ENCODE results near the gene GALNT9. TPM values are rescaled to one million over a fixed set of nuclear protein-coding genes. Genes with fewer than 3 reads are reported as not detected.
A peak's percentile ranks its signal among the peaks of the same experiment; 100 is the strongest.

Gene GALNT9
- total and polyA plus RNA-seq, 8 donors: 0.15 to 3.1 (median 0.19) TPM; not detected in 5

GRCh38 chr12:132191715-132192553, 137.5 kb downstream of the GALNT9 start:
- DNase-seq: peak in 1 of 2 donors; percentile 37
- intact Hi-C loops (cut with DNase I; ENCODE audit: low total_unique reads): no loop called here
- TF ChIP-seq CTCF (IDR thresholded peaks at IDR 0.05) (no peak), EP300 (IDR thresholded peaks at IDR 0.05) (no peak), POLR2AphosphoS5 (IDR thresholded peaks at IDR 0.05) (no peak), POLR2A (IDR thresholded peaks at IDR 0.05) (no peak)
- WGBS, 5 donors: 67 to 77% (median 75%) methylated on average over 10 to 31 of the region's 31 CpGs
- Histone ChIP-seq H3K36me3 (no peaks in the 10 kb centered on the region), H3K27ac (no peak overlapping the region), H3K4me1 (peaks cover 17 to 29% (median 26%) of the 10 kb centered on the region in 4 donors), H3K4me3 (no peak overlapping the region), H3K27me3 (peaks cover 0 to 14% (median 0%) of the 10 kb centered on the region in 3 donors), H3K9me3 (peaks cover 0 to 25% (median 20%) of the 10 kb centered on the region in 4 donors)

- H3K9me3 ChIP-seq: peaks cover 0 to 33% (median 29%) of the 10 kb centered on the region in 4 donors
- H3K36me3 ChIP-seq: no peaks in the 10 kb centered on the region
- DNase-seq: no peak
- peak overlapping the region in 1 of 5 donors; percentile 87 for H3K27ac ChIP-seq
- WGBS, 5 donors: 77 to 90% (median 86%) methylated on average over 29 to 30 of the region's 30 CpGs
- TF ChIP-seq POLR2AphosphoS5 (IDR thresholded peaks at IDR 0.05) (no peak), CTCF (IDR thresholded peaks at IDR 0.05) (no peak), POLR2A (IDR thresholded peaks at IDR 0.05) (no peak), EP300 (IDR thresholded peaks at IDR 0.05) (no peak)
- peaks cover 17 to 38% (median 26%) of the 10 kb centered on the region in 4 donors for H3K4me1 ChIP-seq
- H3K27me3 ChIP-seq: peaks cover 0 to 14% (median 0%) of the 10 kb centered on the region in 3 donors
- intact Hi-C loops (cut with DNase I; ENCODE audit: low total_unique reads): no loop called here
- H3K4me3 ChIP-seq: peak overlapping the region in 1 of 4 donors; percentile 53
Observed at GRCh38 chr12:132190834-132191500, 138.4 kb downstream of the GALNT9 start.

- Histone ChIP-seq H3K4me1 (peaks cover 17 to 38% (median 26%) of the 10 kb centered on the region in 4 donors), H3K27me3 (peaks cover 0 to 14% (median 0%) of the 10 kb centered on the region in 3 donors), H3K4me3 (peak overlapping the region; percentile 49 to 64 (median 55)), H3K9me3 (peaks cover 0 to 41% (median 33%) of the 10 kb centered on the region in 4 donors), H3K36me3 (no peaks in the 10 kb centered on the region), H3K27ac (peak overlapping the region; percentile 47 to 87 (median 78))
- DNase-seq: no peak
- no peak for TF ChIP-seq CTCF (IDR thresholded peaks at IDR 0.05)
- no peak for TF ChIP-seq EP300 (IDR thresholded peaks at IDR 0.05)
- TF ChIP-seq POLR2A (IDR thresholded peaks at IDR 0.05): no peak
- no peak for TF ChIP-seq POLR2AphosphoS5 (IDR thresholded peaks at IDR 0.05)
- intact Hi-C loops (cut with DNase I; ENCODE audit: low total_unique reads): no loop called here
- WGBS, 5 donors: 37 to 47% (median 38%) methylated on average over 44 to 59 of the region's 59 CpGs
Observed at GRCh38 chr12:132190012-132190755, 139.2 kb downstream of the GALNT9 start.
